Measurements from ENCODE around the gene DYNLL1. TPM values are rescaled to one million over a fixed set of nuclear protein-coding genes. Genes with fewer than 3 reads are reported as not detected.
"Not testable (repeated sequence)": the region's sequence is repeated elsewhere in the genome, so short reads cannot be mapped to it uniquely, and the experiment has no call there.

DYNLL1 gene
- total RNA-seq: 247 TPM
- 458 TPM for polyA plus RNA-seq

DNA sequence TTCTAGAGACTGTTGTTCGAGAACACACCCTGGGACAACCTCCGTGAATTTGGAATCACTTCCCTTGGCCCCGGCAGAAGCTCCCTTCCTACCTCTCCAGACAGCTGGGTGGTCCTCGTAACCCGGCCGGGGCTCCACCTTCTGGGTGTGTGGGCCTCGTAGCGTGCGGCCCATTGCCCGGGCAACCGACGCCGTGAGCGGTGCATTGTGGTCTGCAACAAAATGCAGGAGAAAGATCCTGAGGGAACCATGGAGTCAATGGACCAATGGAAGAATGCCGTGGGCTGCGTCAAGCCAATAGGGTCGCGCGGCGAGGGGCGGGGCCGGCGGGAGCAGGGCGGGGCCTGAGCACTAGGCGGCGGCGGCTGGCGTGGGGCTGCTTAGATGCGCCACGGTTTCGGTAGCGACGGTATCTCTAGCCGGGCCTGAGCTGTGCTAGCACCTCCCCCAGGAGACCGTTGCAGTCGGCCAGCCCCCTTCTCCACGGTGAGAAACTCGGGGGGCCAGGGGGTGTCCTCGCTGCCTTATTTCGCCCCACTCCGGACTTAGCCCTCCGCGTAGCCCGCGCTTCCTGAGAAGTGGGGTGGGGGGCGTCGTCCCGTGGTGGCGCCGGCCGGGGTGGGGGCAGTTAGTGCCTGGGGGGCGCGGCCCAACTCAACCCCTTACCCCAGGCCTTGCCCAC lies at the start of gene DYNLL1:
TSS of gene DYNLL1 (plus strand) at position 383 of the 682 bp plus-strand sequence. CDS start 309 bp downstream, outside the sequence.
- WGBS: under 1% methylated on average over 53 of the region's 53 CpGs
- Histone ChIP-seq H3K4me3 (ENCODE audit: low read depth, low read length) (peak within 1 kb of the TSS; percentile 90), H3K27ac (ENCODE audit: low read depth) (peak within 1 kb of the TSS; percentile 78), H3K4me1 (ENCODE audit: insufficient read depth) (peaks cover 1% of the 10 kb centered on the region), H3K36me3 (ENCODE audit: insufficient read depth) (no peaks in the 10 kb centered on the region)
- DNase-seq (ENCODE audit: extremely low spot score): peak; percentile 93

DNA sequence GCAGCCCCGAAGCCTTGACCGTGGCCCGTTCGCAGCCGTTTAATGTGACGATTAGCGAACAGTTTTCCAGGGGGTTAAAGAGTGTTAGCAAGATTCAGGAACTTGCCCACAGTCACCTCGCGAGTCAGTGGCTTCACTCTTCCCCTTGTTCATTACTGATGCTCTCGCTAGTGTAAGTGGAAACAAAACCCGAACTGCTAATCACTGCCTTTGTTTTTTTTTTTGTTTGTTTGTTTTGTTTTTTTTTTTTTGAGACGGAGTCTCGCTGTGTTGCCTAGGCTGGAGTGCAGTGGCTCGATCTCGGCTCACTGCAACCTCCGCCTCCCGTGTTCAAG lies 49.1 kb upstream of the DYNLL1 start:
- H3K4me1 ChIP-seq (ENCODE audit: insufficient read depth); DNase-seq (ENCODE audit: extremely low spot score); H3K36me3 ChIP-seq (ENCODE audit: insufficient read depth): not testable (repeated sequence)
- Histone ChIP-seq H3K4me3 (ENCODE audit: low read depth, low read length) (peak overlapping the region; percentile 72), H3K27ac (ENCODE audit: low read depth) (peak overlapping the region; percentile 86)
- WGBS: 7% methylated on average over 17 of the region's 17 CpGs

DNA sequence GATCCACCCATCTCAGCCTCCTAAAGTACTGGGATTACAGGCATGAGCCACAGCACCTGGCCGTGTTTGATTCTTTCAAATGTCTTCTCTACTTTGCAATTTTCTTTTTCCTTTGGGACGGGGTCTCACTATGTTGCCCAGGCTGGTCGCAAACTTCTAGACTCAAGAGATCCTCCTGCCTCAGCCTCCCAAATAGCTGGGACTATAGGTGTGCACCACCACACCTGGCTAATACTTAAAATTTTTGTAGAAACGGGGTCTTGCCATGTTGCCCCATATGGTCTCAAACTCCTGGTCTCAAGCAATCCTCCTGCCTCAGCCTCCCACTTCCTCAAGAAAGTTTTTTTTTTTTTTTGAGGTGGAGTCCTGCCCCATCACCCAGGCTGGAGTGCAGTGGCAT lies 47.9 kb upstream of the DYNLL1 start:
- no peak for DNase-seq (ENCODE audit: extremely low spot score)
- H3K4me3 ChIP-seq (ENCODE audit: low read depth, low read length): no peak overlapping the region
- peaks cover 1% of the 10 kb centered on the region for H3K4me1 ChIP-seq (ENCODE audit: insufficient read depth)
- peaks cover 4% of the 10 kb centered on the region for H3K36me3 ChIP-seq (ENCODE audit: insufficient read depth)
- WGBS: 94% methylated on average over 4 of the region's 4 CpGs
- no peak overlapping the region for H3K27ac ChIP-seq (ENCODE audit: low read depth)

DNA sequence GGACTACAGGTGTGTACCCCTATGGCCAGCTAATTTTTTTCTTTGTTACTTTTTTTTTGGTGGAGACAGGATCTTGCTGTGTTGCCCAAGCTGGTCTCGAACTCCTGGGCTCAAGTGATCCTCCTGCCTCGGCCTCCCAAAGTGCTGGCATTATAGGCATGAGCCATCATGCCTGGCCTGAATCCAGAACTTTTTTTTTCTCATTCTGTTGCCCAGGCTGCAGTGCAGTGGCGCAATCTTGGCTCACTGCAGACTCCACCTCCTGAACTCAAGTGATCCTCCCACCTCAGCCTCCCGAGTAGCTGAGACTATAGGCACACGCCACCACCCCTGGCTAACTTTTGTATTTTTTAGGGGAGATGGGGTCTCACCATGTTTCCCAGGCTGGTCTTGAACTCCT lies 43.4 kb upstream of the DYNLL1 start:
- 86% methylated on average over 5 of the region's 5 CpGs for WGBS
- H3K36me3 ChIP-seq (ENCODE audit: insufficient read depth); H3K4me1 ChIP-seq (ENCODE audit: insufficient read depth); DNase-seq (ENCODE audit: extremely low spot score); H3K4me3 ChIP-seq (ENCODE audit: low read depth, low read length); H3K27ac ChIP-seq (ENCODE audit: low read depth): not testable (repeated sequence)

DNA sequence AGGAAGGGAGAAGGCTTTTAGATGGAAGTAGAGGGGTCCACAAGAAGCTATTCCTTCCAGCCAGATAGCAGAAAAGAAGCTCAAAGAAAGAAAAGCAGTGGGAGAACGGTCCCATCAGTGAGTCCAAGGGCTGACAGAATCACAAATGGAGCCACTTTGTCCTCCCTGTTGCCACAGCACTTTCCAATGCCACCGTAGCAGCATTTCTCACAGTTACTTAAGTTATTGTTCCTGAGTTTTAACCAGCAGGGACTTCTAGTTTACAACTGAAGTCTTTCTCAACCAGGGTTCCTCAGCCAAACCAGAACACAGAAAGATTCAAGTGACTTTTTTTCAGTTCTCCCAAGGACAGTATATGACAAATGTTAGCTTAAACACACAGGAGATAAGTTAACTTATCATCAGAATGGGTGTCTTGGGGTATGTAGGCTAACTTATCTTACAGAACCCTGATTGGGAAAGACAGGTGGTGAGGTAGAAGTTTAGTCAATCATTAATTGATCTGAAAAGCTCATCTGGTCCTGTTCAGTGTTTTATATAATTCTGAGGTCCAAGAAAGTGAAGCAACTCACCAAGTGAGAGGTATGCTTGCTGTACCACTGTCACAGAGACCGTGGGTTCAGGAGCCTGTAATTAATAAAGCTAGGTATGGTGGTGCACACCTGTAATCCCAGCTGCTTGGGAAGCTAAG lies 42.7 kb upstream of the DYNLL1 start:
- Histone ChIP-seq H3K4me3 (ENCODE audit: low read depth, low read length) (no peak overlapping the region), H3K36me3 (ENCODE audit: insufficient read depth) (peaks cover 2% of the 10 kb centered on the region)
- no peak for DNase-seq (ENCODE audit: extremely low spot score)

DNA sequence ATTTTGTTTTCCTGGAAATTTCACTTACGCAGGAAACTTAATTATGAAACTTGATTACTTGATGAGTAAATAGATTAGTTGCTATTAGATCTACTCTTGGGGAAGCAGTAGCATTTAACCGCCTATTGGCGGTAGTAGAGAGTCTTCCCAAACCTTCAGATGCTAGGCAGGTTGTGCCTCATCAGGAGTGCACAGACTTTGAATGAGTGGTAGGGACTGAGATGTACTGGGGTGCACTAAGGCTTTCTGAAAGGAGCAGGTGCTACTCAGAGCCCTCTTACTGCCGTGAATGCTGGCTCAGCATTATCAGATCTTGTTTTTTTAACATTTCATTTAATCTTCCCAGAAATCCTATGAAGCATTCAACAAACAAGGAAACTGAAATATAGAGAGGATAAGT lies 41.9 kb upstream of the DYNLL1 start:
- 72% methylated on average over 4 of the region's 4 CpGs for WGBS
- H3K36me3 ChIP-seq (ENCODE audit: insufficient read depth): peaks cover 2% of the 10 kb centered on the region
- no peak overlapping the region for H3K27ac ChIP-seq (ENCODE audit: low read depth)
- no peak for DNase-seq (ENCODE audit: extremely low spot score)
- H3K4me3 ChIP-seq (ENCODE audit: low read depth, low read length): no peak overlapping the region
- H3K4me1 ChIP-seq (ENCODE audit: insufficient read depth): no peaks in the 10 kb centered on the region

More for the DNA sequence above, 42.7 kb upstream of the DYNLL1 start:
- no peaks in the 10 kb centered on the region for H3K4me1 ChIP-seq (ENCODE audit: insufficient read depth)
- H3K27ac ChIP-seq (ENCODE audit: low read depth): no peak overlapping the region
- WGBS: 96% methylated on average over 3 of the region's 3 CpGs

DNA sequence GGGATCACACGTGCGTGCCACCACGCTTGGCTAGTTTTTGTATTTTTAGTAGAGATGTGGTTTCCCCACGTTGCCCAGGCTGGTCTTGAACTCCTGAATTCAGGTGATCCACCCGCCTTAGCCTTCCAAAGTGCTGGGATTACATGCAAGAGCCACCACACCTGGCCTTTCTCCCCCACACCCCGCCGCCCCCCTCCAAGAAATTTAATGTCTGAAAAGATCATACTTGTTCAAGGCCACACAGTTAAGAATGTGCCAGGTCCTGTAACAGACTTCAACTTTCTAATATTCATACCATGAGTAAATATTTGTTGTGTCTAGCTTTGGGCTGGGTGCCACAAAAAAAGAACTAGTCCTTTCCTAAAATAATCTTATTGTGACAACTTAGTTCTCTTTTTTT lies 40.6 kb upstream of the DYNLL1 start:
- Histone ChIP-seq H3K4me3 (ENCODE audit: low read depth, low read length) (no peak overlapping the region), H3K27ac (ENCODE audit: low read depth) (no peak overlapping the region), H3K4me1 (ENCODE audit: insufficient read depth) (no peaks in the 10 kb centered on the region), H3K36me3 (ENCODE audit: insufficient read depth) (peaks cover 3% of the 10 kb centered on the region)
- WGBS: 95% methylated on average over 7 of the region's 7 CpGs
- no peak for DNase-seq (ENCODE audit: extremely low spot score)

DNA sequence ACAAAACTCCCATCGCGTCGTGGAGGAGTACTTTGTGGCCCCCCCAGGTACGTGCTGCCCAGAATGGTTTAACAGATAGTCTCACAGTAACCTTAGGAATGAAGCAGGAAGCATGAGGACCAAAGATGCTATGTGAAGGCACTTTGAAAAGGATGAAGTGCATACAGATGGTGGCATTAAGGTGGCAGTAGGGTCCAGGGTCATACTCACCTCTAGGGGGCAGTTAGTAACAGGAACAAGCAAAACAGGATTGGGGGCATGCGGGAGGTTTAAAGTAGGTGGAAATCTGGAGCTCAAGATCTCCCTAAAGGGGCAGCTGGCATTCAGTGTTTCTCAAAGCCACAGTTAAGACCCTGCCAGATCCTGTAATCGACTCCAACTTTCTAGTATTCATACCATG lies 38.8 kb upstream of the DYNLL1 start:
- 76% methylated on average over 6 of the region's 6 CpGs for WGBS
- no peak for DNase-seq (ENCODE audit: extremely low spot score)
- Histone ChIP-seq H3K27ac (ENCODE audit: low read depth) (no peak overlapping the region), H3K4me3 (ENCODE audit: low read depth, low read length) (no peak overlapping the region), H3K36me3 (ENCODE audit: insufficient read depth) (peaks cover 3% of the 10 kb centered on the region), H3K4me1 (ENCODE audit: insufficient read depth) (no peaks in the 10 kb centered on the region)

DNA sequence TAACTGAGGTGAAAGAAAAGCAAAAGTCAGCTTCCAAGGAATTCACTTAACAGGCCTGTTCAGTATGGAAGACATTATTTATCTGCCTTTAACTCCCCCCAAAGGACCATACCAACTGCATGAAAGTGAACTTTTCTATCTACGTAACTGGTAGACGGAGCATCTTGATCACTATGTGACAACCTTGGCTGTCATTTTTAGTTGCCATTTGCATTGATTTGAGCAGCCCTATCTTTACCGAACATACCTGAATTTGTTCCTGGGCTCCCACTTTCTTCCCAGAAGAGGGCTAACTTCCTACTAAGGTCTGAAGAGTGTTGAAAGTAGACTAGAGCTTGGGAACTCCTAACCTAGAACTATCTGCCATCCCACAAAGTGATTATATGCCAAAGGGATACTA lies 35.8 kb upstream of the DYNLL1 start:
- no peak overlapping the region for H3K4me3 ChIP-seq (ENCODE audit: low read depth, low read length)
- no peak overlapping the region for H3K27ac ChIP-seq (ENCODE audit: low read depth)
- H3K36me3 ChIP-seq (ENCODE audit: insufficient read depth): peaks cover 6% of the 10 kb centered on the region
- DNase-seq (ENCODE audit: extremely low spot score): no peak
- WGBS: 93% methylated on average over 3 of the region's 3 CpGs
- H3K4me1 ChIP-seq (ENCODE audit: insufficient read depth): no peaks in the 10 kb centered on the region

DNA sequence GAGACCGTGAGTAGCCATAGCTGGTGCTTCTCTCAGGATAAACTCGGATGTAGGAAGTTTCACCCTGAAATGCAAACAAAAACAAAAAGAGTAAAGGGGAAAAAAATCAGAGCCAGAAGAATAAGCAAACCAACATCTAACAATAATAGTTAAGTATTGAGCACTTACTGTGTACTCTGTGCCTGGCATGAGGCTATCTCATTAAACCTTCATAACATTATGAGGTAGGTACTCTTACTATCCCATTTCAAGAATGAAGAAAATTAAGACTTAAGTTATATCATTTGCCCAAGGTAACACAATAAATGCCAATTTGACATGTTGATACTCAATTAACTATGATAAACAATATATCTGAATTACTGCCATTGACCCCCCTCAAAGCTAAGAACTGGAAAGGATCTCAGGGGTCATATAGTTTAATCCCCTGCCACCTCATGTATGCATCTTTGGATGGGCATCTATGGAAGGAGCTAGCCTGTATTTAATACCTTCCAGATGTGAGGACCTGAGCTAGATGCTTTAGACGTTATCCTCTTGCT lies 33.7 kb upstream of the DYNLL1 start:
- H3K4me1 ChIP-seq (ENCODE audit: insufficient read depth): no peaks in the 10 kb centered on the region
- DNase-seq (ENCODE audit: extremely low spot score): no peak
- peaks cover 6% of the 10 kb centered on the region for H3K36me3 ChIP-seq (ENCODE audit: insufficient read depth)
- no peak overlapping the region for H3K4me3 ChIP-seq (ENCODE audit: low read depth, low read length)
- WGBS: 66% methylated on average over 3 of the region's 3 CpGs
- no peak overlapping the region for H3K27ac ChIP-seq (ENCODE audit: low read depth)

DNA sequence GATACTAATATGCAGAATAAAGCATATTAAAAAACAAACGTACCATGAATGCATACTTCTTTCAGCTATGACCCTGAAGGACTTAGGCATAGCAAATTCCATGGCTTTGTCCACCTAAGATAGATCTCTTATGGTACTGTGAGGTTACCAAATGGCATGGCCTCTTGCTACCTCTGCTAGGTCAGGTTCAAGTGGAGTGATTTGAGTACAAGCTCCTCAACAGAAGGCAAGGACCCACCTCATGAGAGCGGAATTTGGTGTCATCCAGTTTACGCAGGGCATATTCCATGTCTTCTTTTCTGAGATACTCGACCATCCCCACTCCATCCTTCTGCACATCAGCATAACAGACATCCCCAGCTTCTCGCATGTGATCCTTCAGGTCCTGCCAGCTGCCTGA lies 32.2 kb upstream of the DYNLL1 start:
- H3K27ac ChIP-seq (ENCODE audit: low read depth): no peak overlapping the region
- no peak for DNase-seq (ENCODE audit: extremely low spot score)
- no peak overlapping the region for H3K4me3 ChIP-seq (ENCODE audit: low read depth, low read length)
- 86% methylated on average over 5 of the region's 5 CpGs for WGBS
- no peaks in the 10 kb centered on the region for H3K4me1 ChIP-seq (ENCODE audit: insufficient read depth)
- H3K36me3 ChIP-seq (ENCODE audit: insufficient read depth): peaks cover 6% of the 10 kb centered on the region

DNA sequence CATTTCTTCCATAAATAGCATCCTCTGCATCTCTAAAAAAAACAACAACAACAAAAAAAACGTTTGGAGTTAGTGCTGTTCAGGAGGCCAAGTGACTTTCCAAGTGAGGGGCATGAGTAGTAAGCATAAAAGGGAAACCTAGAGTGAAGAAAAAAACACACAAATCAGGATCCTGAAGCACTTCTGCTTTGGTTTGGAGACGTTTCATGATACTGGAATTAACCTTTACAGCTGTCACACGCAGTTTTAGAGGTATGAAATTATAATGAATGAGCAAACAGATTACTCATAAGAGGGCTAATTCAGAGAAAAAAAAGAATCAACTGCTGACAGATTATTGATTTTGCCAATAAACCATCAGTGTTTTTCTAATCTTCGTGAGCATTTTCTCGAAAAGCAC lies 30.2 kb upstream of the DYNLL1 start:
- no peak overlapping the region for H3K4me3 ChIP-seq (ENCODE audit: low read depth, low read length)
- H3K4me1 ChIP-seq (ENCODE audit: insufficient read depth): no peaks in the 10 kb centered on the region
- H3K27ac ChIP-seq (ENCODE audit: low read depth): no peak overlapping the region
- H3K36me3 ChIP-seq (ENCODE audit: insufficient read depth): peaks cover 2% of the 10 kb centered on the region
- 50% methylated on average over 5 of the region's 5 CpGs for WGBS
- DNase-seq (ENCODE audit: extremely low spot score): no peak

DNA sequence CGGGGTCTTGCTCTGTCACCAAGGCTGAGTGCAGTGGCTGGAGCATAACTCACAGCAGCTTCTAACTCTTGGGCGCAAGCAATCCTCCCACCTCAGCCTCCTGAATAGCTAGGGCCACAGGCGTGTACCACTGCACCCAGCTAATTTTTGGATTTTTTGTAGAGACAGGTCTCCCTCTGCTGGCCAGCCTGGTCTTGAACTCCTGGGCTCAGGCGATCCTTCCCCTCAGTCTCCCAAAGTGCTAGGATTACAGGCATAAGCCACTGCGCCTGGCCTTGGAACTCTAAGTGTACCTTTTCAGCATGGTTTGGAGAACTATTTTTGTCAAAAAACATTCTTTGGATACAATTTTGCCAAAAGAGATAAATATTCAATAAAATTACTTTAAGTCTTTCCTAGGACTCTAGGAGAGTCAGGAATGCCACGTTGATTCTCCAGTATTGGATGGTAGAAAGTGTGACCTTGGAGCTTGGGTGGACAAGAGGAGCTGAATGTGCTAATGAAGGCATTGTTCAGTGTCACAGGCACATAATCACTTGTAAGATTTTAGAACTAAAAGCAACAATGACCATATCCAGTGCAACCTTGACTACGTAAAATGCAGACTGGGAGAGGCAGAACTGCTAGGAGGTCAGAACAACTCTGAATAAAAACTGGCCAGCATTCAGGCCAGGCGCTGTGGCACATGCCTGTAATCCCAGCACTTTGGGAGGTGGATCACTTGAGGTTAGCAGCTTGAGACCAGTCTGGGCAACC lies 29.2 kb upstream of the DYNLL1 start:
- 55% methylated on average over 8 of the region's 8 CpGs for WGBS
- peaks cover 2% of the 10 kb centered on the region for H3K36me3 ChIP-seq (ENCODE audit: insufficient read depth)
- no peak overlapping the region for H3K4me3 ChIP-seq (ENCODE audit: low read depth, low read length)
- no peak overlapping the region for H3K27ac ChIP-seq (ENCODE audit: low read depth)
- no peak for DNase-seq (ENCODE audit: extremely low spot score)
- no peaks in the 10 kb centered on the region for H3K4me1 ChIP-seq (ENCODE audit: insufficient read depth)

DNA sequence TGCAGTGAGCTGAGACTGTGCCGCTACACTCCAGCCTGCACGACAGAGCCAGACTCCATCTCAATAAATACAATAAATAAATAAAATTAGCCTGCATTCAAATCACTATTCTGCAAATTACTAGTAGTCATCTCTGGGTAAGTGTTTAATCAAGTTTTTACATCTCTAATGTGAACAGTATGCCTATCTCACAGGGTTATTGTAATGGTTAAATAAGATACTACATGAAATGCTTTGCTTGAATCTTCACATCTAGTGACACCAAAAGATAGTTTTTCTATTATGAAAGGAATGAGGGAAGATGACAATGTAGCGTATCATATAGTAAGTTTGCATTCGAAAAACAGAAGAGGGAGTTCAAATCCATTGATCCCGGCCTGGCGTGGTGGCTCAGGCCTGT lies 28.5 kb upstream of the DYNLL1 start:
- H3K27ac ChIP-seq (ENCODE audit: low read depth): no peak overlapping the region
- no peaks in the 10 kb centered on the region for H3K4me1 ChIP-seq (ENCODE audit: insufficient read depth)
- DNase-seq (ENCODE audit: extremely low spot score): no peak
- WGBS: 93% methylated on average over 6 of the region's 6 CpGs
- H3K36me3 ChIP-seq (ENCODE audit: insufficient read depth): peaks cover 2% of the 10 kb centered on the region
- H3K4me3 ChIP-seq (ENCODE audit: low read depth, low read length): no peak overlapping the region

Data from urinary bladder (tissue), 4 donors.